HEK293 (cell line): ENCODE results near the gene RMND5B.

Experiments
- SP2 ChIP-seq: fragments of 450-650 bp; formaldehyde crosslinking; IDR thresholded peaks from 2 replicates; pipeline ENCODE4 v1.5.1; 2016; ENCODE audit warnings: missing biosample characterization, missing genetic modification characterization
- ZFP3 ChIP-seq: fragments of 450-650 bp; formaldehyde crosslinking; IDR thresholded peaks from 2 replicates; pipeline ENCODE4 v1.5.1; 2016; ENCODE audit warnings: low read depth, missing biosample characterization, missing genetic modification characterization
- ZNF138 ChIP-seq: fragments of 450-650 bp; formaldehyde crosslinking; IDR thresholded peaks from 2 replicates; pipeline ENCODE4 v1.5.1; 2016; ENCODE audit warnings: missing biosample characterization, missing genetic modification characterization, borderline replicate concordance
- ZNF274 ChIP-seq, 2 experiments: fragments of 200-500 bp in 1 of 2; fragments of 450-650 bp in 1 of 2; sonication (Bioruptor generic) in 1 of 2; formaldehyde crosslinking in 1 of 2; IDR thresholded peaks; 2 replicates each; pipeline versions ENCODE4 v1.5.1 to v1.6.1; 2014 to 2016; ENCODE audit warnings: borderline replicate concordance in 1 of 2, inconsistent platforms in 1 of 2, low read length in 1 of 2, missing biosample characterization in 1 of 2, missing genetic modification characterization in 1 of 2
- ZNF416 ChIP-seq: fragments of 450-650 bp; formaldehyde crosslinking; IDR thresholded peaks from 2 replicates; pipeline ENCODE4 v1.5.1; 2016; ENCODE audit warnings: missing biosample characterization, missing genetic modification characterization
- ZNF433 ChIP-seq: fragments of 450-650 bp; formaldehyde crosslinking; IDR thresholded peaks from 2 replicates; pipeline ENCODE4 v1.5.1; 2016; ENCODE audit warnings: missing biosample characterization, missing genetic modification characterization, low read depth
- ZSCAN16 ChIP-seq: fragments of 450-650 bp; formaldehyde crosslinking; IDR thresholded peaks from 2 replicates; pipeline ENCODE4 v1.5.1; 2016; ENCODE audit warnings: missing biosample characterization, missing genetic modification characterization
- TF ChIP-seq, protein P1 (sequence below): fragments of 450-650 bp; formaldehyde crosslinking; IDR thresholded peaks from 2 replicates; pipeline ENCODE4 v1.5.1; 2016; ENCODE audit warnings: missing biosample characterization, missing genetic modification characterization
- TF ChIP-seq, protein P2 (sequence below): fragments of 450-650 bp; formaldehyde crosslinking; IDR thresholded peaks from 2 replicates; pipeline ENCODE4 v1.5.1; 2016; ENCODE audit warnings: missing biosample characterization, missing genetic modification characterization, borderline replicate concordance

DNA sequence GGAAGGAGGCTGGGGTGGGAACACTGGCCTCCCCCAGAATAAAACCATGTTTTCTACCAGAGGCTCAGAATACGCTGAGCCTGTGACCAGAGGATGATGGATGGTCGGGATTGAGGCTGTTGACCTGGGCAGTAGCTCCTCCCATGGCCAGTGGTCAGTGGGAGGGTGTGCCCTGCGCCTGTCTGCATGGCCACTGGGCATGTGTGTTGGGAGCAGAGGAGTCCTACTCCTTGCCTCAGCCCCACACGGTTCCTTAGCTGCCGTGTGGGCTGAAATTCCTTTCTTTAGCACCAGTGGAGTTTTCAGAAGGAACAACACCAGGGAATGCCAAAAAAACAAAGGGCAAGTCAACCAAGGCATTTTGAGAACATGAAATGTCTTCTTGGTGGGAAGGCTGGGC is 8.5 kb upstream of the RMND5B start:
- TF ChIP-seq ZNF138 (tag by site-specific recombination) (no peak), SP2 (tag by site-specific recombination) (no peak), ZNF416 (no peak), ZSCAN16 (tag by site-specific recombination) (no peak), ZNF433 (tag by site-specific recombination) (no peak), ZFP3 (tag by site-specific recombination) (no peak), ZNF274 (IDR thresholded peaks at IDR 0.05; ENCODE audit: low read length) (no peak), ZNF274 (tag by site-specific recombination; IDR thresholded peaks at IDR 0.05; ENCODE audit: borderline replicate concordance) (no peak)
- TF ChIP-seq, protein P1, sequence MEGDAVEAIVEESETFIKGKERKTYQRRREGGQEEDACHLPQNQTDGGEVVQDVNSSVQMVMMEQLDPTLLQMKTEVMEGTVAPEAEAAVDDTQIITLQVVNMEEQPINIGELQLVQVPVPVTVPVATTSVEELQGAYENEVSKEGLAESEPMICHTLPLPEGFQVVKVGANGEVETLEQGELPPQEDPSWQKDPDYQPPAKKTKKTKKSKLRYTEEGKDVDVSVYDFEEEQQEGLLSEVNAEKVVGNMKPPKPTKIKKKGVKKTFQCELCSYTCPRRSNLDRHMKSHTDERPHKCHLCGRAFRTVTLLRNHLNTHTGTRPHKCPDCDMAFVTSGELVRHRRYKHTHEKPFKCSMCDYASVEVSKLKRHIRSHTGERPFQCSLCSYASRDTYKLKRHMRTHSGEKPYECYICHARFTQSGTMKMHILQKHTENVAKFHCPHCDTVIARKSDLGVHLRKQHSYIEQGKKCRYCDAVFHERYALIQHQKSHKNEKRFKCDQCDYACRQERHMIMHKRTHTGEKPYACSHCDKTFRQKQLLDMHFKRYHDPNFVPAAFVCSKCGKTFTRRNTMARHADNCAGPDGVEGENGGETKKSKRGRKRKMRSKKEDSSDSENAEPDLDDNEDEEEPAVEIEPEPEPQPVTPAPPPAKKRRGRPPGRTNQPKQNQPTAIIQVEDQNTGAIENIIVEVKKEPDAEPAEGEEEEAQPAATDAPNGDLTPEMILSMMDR (tag by site-specific recombination): no peak
- TF ChIP-seq, protein P2, sequence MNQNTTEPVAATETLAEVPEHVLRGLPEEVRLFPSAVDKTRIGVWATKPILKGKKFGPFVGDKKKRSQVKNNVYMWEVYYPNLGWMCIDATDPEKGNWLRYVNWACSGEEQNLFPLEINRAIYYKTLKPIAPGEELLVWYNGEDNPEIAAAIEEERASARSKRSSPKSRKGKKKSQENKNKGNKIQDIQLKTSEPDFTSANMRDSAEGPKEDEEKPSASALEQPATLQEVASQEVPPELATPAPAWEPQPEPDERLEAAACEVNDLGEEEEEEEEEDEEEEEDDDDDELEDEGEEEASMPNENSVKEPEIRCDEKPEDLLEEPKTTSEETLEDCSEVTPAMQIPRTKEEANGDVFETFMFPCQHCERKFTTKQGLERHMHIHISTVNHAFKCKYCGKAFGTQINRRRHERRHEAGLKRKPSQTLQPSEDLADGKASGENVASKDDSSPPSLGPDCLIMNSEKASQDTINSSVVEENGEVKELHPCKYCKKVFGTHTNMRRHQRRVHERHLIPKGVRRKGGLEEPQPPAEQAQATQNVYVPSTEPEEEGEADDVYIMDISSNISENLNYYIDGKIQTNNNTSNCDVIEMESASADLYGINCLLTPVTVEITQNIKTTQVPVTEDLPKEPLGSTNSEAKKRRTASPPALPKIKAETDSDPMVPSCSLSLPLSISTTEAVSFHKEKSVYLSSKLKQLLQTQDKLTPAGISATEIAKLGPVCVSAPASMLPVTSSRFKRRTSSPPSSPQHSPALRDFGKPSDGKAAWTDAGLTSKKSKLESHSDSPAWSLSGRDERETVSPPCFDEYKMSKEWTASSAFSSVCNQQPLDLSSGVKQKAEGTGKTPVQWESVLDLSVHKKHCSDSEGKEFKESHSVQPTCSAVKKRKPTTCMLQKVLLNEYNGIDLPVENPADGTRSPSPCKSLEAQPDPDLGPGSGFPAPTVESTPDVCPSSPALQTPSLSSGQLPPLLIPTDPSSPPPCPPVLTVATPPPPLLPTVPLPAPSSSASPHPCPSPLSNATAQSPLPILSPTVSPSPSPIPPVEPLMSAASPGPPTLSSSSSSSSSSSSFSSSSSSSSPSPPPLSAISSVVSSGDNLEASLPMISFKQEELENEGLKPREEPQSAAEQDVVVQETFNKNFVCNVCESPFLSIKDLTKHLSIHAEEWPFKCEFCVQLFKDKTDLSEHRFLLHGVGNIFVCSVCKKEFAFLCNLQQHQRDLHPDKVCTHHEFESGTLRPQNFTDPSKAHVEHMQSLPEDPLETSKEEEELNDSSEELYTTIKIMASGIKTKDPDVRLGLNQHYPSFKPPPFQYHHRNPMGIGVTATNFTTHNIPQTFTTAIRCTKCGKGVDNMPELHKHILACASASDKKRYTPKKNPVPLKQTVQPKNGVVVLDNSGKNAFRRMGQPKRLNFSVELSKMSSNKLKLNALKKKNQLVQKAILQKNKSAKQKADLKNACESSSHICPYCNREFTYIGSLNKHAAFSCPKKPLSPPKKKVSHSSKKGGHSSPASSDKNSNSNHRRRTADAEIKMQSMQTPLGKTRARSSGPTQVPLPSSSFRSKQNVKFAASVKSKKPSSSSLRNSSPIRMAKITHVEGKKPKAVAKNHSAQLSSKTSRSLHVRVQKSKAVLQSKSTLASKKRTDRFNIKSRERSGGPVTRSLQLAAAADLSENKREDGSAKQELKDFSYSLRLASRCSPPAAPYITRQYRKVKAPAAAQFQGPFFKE: no peak
